ENCODE measurements around the gene SPNS2. TPM values are rescaled to one million over a fixed set of nuclear protein-coding genes. Genes with fewer than 3 reads are reported as not detected.
A peak's percentile ranks its signal among the peaks of the same experiment; 100 is the strongest.

Gene SPNS2
- total and polyA plus RNA-seq, 10 of the 15 experiments (the other 5 are each of a cell fraction or from before 2014, with no cell fraction given): 0.04 to 1.1 (median 0.23) TPM; not detected in 2

GRCh38 chr17:4554997-4555799 lies 56.5 kb downstream of the SPNS2 start, which contains the start of gene MYBBP1A (continued):
- TF ChIP-seq HSF1 (IDR thresholded peaks at IDR 0.05; ENCODE audit: low read depth, low read length): no peak
- TF ChIP-seq ESRRA (IDR thresholded peaks at IDR 0.05; ENCODE audit: low read length): no peak
- peak; percentile 79 for TF ChIP-seq E4F1 (IDR thresholded peaks at IDR 0.05; ENCODE audit: borderline replicate concordance, partially characterized antibody)
- TF ChIP-seq CHD1 (IDR thresholded peaks at IDR 0.05; ENCODE audit: low read depth, low read length): no peak
- TF ChIP-seq CREM (IDR thresholded peaks at IDR 0.05; ENCODE audit: low read depth): 0 out of 2 replicates have a peak, but pooled peaks have one; percentile 5
- no peak for TF ChIP-seq ASH2L (IDR thresholded peaks at IDR 0.05; ENCODE audit: borderline replicate concordance, low read depth)
- TF ChIP-seq MTA2 (IDR thresholded peaks at IDR 0.05; ENCODE audit: low read depth): peak; percentile 37; the same call in 1 of the 2 replicates
- TF ChIP-seq YY1 (IDR thresholded peaks at IDR 0.05; ENCODE audit: low read depth, low read length): peak; percentile 61
- no peak for TF ChIP-seq PAX8 (IDR thresholded peaks at IDR 0.05)
- 0 out of 2 replicates have a peak, but pooled peaks have one; percentile 47 for TF ChIP-seq MLLT1 (IDR thresholded peaks at IDR 0.05)
- TF ChIP-seq DPF2 (IDR thresholded peaks at IDR 0.05): 0 out of 2 replicates have a peak, but pooled peaks have one; percentile 40
- TF ChIP-seq CEBPZ (IDR thresholded peaks at IDR 0.05; ENCODE audit: low read depth, low read length): no peak
- no peak for TF ChIP-seq RELA (IDR thresholded peaks at IDR 0.05; ENCODE audit: borderline replicate concordance, partially characterized antibody)
- TF ChIP-seq SRF (IDR thresholded peaks at IDR 0.05; ENCODE audit: low read depth in 2 of 2, low read length in 2 of 2): no peak
- TF ChIP-seq RB1 (IDR thresholded peaks at IDR 0.05; ENCODE audit: borderline replicate concordance): no peak
- TF ChIP-seq ATF3 (IDR thresholded peaks at IDR 0.05; ENCODE audit: borderline replicate concordance, extremely low read depth, low read depth, low read length): peak; percentile 30; the same call in 1 of the 2 replicates
- no peak for TF ChIP-seq HDAC6 (IDR thresholded peaks at IDR 0.05; ENCODE audit: unreplicated experiment)
- TF ChIP-seq ZNF384 (IDR thresholded peaks at IDR 0.05; ENCODE audit: borderline replicate concordance, low read depth, low read length): no peak
- TF ChIP-seq CREB1 (IDR thresholded peaks at IDR 0.05; ENCODE audit: low read depth): peak; percentile 23; the same call in 1 of the 2 replicates
- TF ChIP-seq CBX3 (IDR thresholded peaks at IDR 0.05; ENCODE audit: borderline replicate concordance, low read depth): no peak
- TF ChIP-seq IKZF2 (IDR thresholded peaks at IDR 0.05): peak in 1 of 2 experiments; percentile 27; a peak in 1 of 4 replicates
